ENCODE results near the gene DYSF.

DNA sequence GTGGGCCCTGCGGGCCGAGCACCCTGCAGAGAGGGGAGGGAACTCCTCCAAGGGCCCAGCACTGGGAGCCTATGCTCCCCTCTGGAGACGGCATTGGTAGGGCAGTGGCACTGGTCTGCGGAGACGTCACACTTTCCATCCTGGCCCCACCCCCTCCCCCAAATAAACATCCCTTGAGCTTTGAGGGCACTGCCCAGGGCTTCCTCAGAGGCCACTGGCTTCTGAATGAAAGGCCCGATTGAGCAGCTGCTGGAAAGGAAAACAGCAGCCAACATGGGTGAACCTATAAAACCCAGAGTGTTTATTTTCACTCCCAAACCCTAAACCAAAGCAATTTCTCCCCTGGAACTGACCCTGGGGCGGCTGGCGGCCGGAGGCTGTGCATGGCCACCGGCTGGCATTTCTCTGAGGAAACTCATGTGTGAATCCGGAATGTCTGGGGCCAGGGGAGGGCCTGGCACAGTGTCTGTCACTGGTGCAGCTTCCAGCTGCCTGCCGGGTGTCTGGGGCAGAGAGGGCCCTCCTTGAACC lies 138.9 kb downstream of the DYSF start:
- TF ChIP-seq POLR2A (IDR thresholded peaks at IDR 0.05; ENCODE audit: low read length) (no peak), GATA1 (IDR thresholded peaks at IDR 0.05; ENCODE audit: low read depth, low read length) (no peak)
